Heart right ventricle (tissue), 16 donors: ENCODE measurements around the gene PILRA. TPM values are rescaled to one million over a fixed set of nuclear protein-coding genes. Genes with fewer than 3 reads are reported as not detected.
"Not testable (repeated sequence)": the region's sequence is repeated elsewhere in the genome, so short reads cannot be mapped to it uniquely, and the experiment has no call there.

Experiments used
- ATAC-seq, 8 donors: fragments of 200-7000 bp; cut with Tn5 transposase; one replicate each; pipeline ENCODE4 v1.9.1; 2020; ENCODE audit warnings: mild to moderate bottlenecking in 8 of 8, moderate library complexity in 8 of 8, moderate number of reproducible peaks in 1 of 8
- DNase-seq, 2 donors: peaks; one replicate each; pipeline ENCODE4 v3.0.0-alpha.2; 2020
- H3K27ac ChIP-seq, 10 donors: fragments of 200-600 bp; sonication (generic) in 2 of 10; one replicate each; pipeline versions ENCODE4 v1.5.0 to v1.8.0; 2020 to 2022; ENCODE audit warnings: mild to moderate bottlenecking in 3 of 10
- H3K27me3 ChIP-seq, 7 donors: fragments of 200-600 bp; one replicate each; pipeline ENCODE4 v1.8.0; 2021 to 2022; ENCODE audit warnings: mild to moderate bottlenecking in 2 of 7
- H3K36me3 ChIP-seq, 9 donors: fragments of 200-600 bp; sonication (generic) in 1 of 9; one replicate each; pipeline versions ENCODE4 v1.5.0 to v1.8.0; 2020 to 2022; ENCODE audit warnings: mild to moderate bottlenecking in 2 of 9
- H3K4me1 ChIP-seq, 9 donors: fragments of 200-600 bp; sonication (generic) in 1 of 9; one replicate each; pipeline versions ENCODE4 v1.5.0 to v1.8.0; 2020 to 2022; ENCODE audit warnings: mild to moderate bottlenecking in 4 of 9
- H3K4me3 ChIP-seq, 10 donors: fragments of 200-600 bp; sonication (generic) in 2 of 10; one replicate each; pipeline versions ENCODE4 v1.5.0 to v1.8.0; 2020 to 2022; ENCODE audit warnings: mild to moderate bottlenecking in 7 of 10, moderate library complexity in 2 of 10
- H3K9me3 ChIP-seq, 11 donors: fragments of 200-600 bp in 10 of 11; sonication (generic) in 2 of 11; one replicate each; pipeline versions ENCODE4 v1.5.0 to v1.8.0; 2013 to 2022; ENCODE audit warnings: mild to moderate bottlenecking in 2 of 11, control low read depth in 1 of 11, moderate library complexity in 1 of 11
- WGBS, 2 donors: extraction: QIAGEN DNeasy Blood & Tissue Kit; methylation state at CpG; one replicate each; pipeline ENCODE4 v1.1.7; 2013; ENCODE audit warnings: inconsistent platforms in 1 of 2; 5-methylcytosine and 5-hydroxymethylcytosine counted together
- intact Hi-C, 10 donors: fragments of 100-400 bp; cut with DNase I; formaldehyde crosslinking; loops; one replicate each; pipeline versions ENCODE4 v1.11.1 to v1.14.2; 2022
- polyA plus RNA-seq, 2 donors: library from polyadenylated mRNA; stranded (reverse); fragments of 200-250 nt; gene quantifications; one replicate each; pipeline ENCODE4 v1.2.3, GENCODE V29; 2013
- total RNA-seq, 10 donors: library from RNA; stranded (reverse); fragmentation: NEBNext Ultra II Directional in 3 of 10; extraction: Animal tissue kit (Norgen Biotek cat#: 25700) in 3 of 10; gene quantifications; one replicate each; pipeline versions ENCODE4 v1.2.1 to v1.2.4, GENCODE V29; 2021 to 2023
- TF ChIP-seq, protein P1 (sequence below), 9 donors: fragments of 200-600 bp; sonication (generic) in 2 of 9; IDR thresholded peaks; one replicate each; pipeline versions ENCODE4 v1.5.0 to v1.8.0; 2021 to 2022; ENCODE audit warnings: antibody characterized with exemption in 9 of 9, mild to moderate bottlenecking in 5 of 9, moderate library complexity in 1 of 9
- donor health status: Arrhythmogenic right ventricular cardiomyopathy.
- donor health status: ischemic (EF 13 %, LVEDD 7.1; RV severe dilation, severe dysfunction).
- donor health status: healthy with polysubstance abuse.
- donor health status: DM: no; HTN: yes; CAD: no.
- donor health status: DM: no; HTN: no; CAD: no.
- donor health status: ischemic (EF 25% LVEDD 6.9; RV normal size, moderate dysfunction).
- donor health status: ischemic (EF 25% LVEDD 5.7; RV mildly dilated, moderate dysfunction).
- donor health status: healthy.
- donor health status: DM: yes; HTN: yes; CAD: no.
- donor health status: Ischemic cardiomyopathy.
- donor health status: ischemic (EF 35%, LVEDD 5.7; RV mildly dilated, moderate dysfunction).
- donor health status: nonischemic (EF 11% LVEDD 7.7; RV severe dilation, severe dysfunction).
- donor health status: DM: yes; HTN: yes; CAD: no.
- donor health status: PGD.
- donor health status: ischemic (EF 29% LVEDD 5.4; RV normal size, mild dysfunction).
- donor health status: nonischemic (EF 23%, LVEDD 6.1; RV moderate dilation, normal function).

PILRA gene
- total and polyA plus RNA-seq, 12 donors: 1.1 to 12.4 (median 2.8) TPM

DNA sequence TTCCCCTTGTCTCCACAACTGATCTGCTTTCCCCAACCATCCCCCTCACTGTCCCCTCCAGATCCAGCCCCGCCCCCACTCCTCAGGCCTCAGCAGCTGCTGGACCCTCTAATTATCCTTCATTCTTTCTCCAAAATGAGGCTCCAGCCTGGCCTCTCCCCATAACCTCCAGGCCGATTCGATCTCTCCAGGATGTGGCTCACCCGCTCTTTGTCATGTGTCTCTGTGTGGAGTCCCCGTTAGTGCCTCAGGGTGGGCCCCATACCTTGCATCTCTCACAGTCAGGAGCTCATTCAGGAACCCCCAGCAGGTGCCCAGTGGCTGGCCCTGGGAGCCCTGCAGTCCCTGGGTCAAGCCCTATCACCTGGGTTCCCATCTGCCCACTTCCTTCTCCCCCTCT, 1.3 kb downstream of the PILRA start:
- Histone ChIP-seq H3K4me3 (peak overlapping the region in 1 of 10 donors; percentile 57), H3K27ac (peak overlapping the region in 1 of 10 donors; percentile 95), H3K9me3 (no peaks in the 10 kb centered on the region), H3K4me1 (peaks cover 0 to 65% (median 0%) of the 10 kb centered on the region in 9 donors), H3K27me3 (no peaks in the 10 kb centered on the region), H3K36me3 (peaks cover 0 to 13% (median 0%) of the 10 kb centered on the region in 9 donors)
- TF ChIP-seq, protein P1, sequence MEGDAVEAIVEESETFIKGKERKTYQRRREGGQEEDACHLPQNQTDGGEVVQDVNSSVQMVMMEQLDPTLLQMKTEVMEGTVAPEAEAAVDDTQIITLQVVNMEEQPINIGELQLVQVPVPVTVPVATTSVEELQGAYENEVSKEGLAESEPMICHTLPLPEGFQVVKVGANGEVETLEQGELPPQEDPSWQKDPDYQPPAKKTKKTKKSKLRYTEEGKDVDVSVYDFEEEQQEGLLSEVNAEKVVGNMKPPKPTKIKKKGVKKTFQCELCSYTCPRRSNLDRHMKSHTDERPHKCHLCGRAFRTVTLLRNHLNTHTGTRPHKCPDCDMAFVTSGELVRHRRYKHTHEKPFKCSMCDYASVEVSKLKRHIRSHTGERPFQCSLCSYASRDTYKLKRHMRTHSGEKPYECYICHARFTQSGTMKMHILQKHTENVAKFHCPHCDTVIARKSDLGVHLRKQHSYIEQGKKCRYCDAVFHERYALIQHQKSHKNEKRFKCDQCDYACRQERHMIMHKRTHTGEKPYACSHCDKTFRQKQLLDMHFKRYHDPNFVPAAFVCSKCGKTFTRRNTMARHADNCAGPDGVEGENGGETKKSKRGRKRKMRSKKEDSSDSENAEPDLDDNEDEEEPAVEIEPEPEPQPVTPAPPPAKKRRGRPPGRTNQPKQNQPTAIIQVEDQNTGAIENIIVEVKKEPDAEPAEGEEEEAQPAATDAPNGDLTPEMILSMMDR (IDR thresholded peaks at IDR 0.05): no peak
- DNase-seq (no peak), ATAC-seq (no peak)
- intact Hi-C loops: no loop called here
- 78 to 87% methylated on average over 5 of the region's 5 CpGs for WGBS, 2 donors

DNA sequence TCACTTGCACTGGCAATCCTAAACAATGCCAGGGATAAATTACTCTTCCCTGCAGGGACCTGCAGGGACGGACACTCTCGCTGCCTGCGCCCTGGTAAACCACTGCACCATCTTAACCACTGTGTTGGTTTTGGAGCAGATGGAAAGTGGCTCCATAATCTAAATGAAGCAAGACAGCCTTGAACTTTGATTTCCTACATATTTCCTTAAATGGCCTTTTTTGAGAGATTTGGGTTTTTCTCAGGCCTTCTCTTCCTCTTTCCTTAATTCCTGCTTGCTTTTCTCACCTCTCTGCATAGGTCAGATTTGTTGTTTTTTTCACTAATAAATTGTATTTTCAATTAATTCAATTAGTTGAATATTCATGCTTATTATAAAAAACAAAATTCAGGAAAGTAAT, 2.8 kb downstream of the PILRA start:
- Histone ChIP-seq H3K4me1 (peaks cover 0 to 66% (median 0%) of the 10 kb centered on the region in 9 donors), H3K27ac (peak overlapping the region in 1 of 10 donors; percentile 26), H3K36me3 (peaks cover 0 to 13% (median 0%) of the 10 kb centered on the region in 9 donors), H3K27me3 (no peaks in the 10 kb centered on the region), H3K9me3 (no peaks in the 10 kb centered on the region), H3K4me3 (peak overlapping the region in 1 of 10 donors; percentile 57)
- DNase-seq (no peak), ATAC-seq (no peak)
- 93 to 95% methylated on average over 3 of the region's 3 CpGs for WGBS, 2 donors
- TF ChIP-seq, protein P1 (IDR thresholded peaks at IDR 0.05): no peak
- intact Hi-C loops: no loop called here

GRCh38 chr7:100378114-100378755, 4.9 kb downstream of the PILRA start:
- WGBS, 2 donors: 86 to 95% methylated on average over 4 of the region's 4 CpGs
- H3K4me3 ChIP-seq: no peak overlapping the region
- peak overlapping the region in 1 of 10 donors; percentile 91 for H3K27ac ChIP-seq
- H3K9me3 ChIP-seq: no peaks in the 10 kb centered on the region
- H3K4me1 ChIP-seq: peaks cover 0 to 47% (median 0%) of the 10 kb centered on the region in 9 donors
- intact Hi-C loops: no loop called here
- TF ChIP-seq, protein P1 (IDR thresholded peaks at IDR 0.05): no peak
- ATAC-seq (no peak), DNase-seq (no peak)
- peaks cover 0 to 13% (median 0%) of the 10 kb centered on the region in 9 donors for H3K36me3 ChIP-seq
- H3K27me3 ChIP-seq: no peaks in the 10 kb centered on the region

DNA sequence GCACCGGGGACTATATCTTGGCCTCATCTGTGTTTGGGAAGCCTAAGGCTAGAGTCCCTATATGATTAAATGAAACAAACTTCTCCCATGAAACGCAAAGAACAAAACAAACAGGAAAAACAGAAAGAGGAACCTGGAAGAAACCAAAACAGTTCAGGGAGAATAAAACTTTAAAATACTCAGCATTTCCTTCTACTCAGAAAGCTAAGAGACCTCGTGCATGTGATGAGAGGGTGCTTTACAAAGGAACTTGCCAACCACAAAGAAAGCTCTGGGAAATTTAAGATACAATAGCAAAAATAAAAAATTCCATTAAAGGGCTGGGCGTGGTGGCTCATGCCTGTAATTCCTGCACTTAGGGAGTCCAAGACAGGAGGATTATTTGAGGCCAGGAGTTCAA, 6.9 kb downstream of the PILRA start:
- DNase-seq (no peak), ATAC-seq (peak in 5 of 8 donors; percentile 17 to 53 (median 47))
- peaks cover 0 to 13% (median 0%) of the 10 kb centered on the region in 9 donors for H3K36me3 ChIP-seq
- peak overlapping the region in 4 of 10 donors; percentile 34 to 91 (median 45) for H3K27ac ChIP-seq
- H3K27me3 ChIP-seq: no peaks in the 10 kb centered on the region
- WGBS, 2 donors: 77 to 79% methylated on average over 4 of the region's 4 CpGs
- H3K4me3 ChIP-seq: no peak overlapping the region
- peaks cover 0 to 57% (median 0%) of the 10 kb centered on the region in 9 donors for H3K4me1 ChIP-seq
- no peaks in the 10 kb centered on the region for H3K9me3 ChIP-seq
- TF ChIP-seq, protein P1 (IDR thresholded peaks at IDR 0.05): no peak
- intact Hi-C loops: no loop called here

- not testable (repeated sequence) for H3K27ac ChIP-seq
- H3K4me3 ChIP-seq: peak overlapping the region in 1 of 10 donors; percentile 11
These were observed 8.4 kb downstream of the PILRA start for GRCh38 chr7:100381531-100382233.

DNA sequence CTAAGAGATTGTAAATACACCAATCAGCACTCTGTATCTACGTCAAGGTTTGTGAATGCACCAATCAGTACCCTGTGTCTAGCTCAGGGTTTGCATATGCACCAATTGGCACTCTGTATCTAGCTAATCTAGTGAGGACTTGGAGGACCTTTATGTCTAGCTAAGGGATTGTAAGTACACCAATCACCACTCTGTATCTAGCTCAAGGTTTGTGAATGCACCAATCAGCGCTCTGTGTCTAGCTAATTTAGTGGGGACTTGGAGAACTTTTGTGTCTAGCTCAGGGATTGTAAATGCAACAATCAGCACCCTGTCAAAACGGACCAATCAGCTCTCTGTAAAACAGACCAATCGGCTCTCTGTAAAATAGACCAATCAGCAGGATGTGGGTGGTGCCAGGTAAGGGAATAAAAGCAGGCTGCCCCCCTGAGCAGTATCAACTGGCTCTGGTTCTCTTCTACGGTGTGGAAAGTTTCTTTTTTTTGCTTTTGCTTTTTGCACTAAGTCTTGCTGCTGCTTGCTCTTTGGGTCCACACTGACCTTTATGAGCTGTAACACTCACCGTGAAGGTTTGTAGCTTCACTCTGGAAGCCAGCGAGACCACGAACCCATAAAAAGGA, 9.1 kb downstream of the PILRA start:
- peaks cover 0 to 60% (median 5%) of the 10 kb centered on the region in 9 donors for H3K4me1 ChIP-seq
- 88 to 91% methylated on average over 8 of the region's 8 CpGs for WGBS, 2 donors
- not testable (repeated sequence) for DNase-seq

More at GRCh38 chr7:100381531-100382233, 8.4 kb downstream of the PILRA start:
- 82 to 89% methylated on average over 48 to 49 of the region's 49 CpGs for WGBS, 2 donors
- H3K4me1 ChIP-seq: peaks cover 0 to 55% (median 0%) of the 10 kb centered on the region in 9 donors
- ATAC-seq, intact Hi-C loops, DNase-seq, H3K9me3 ChIP-seq, H3K27me3 ChIP-seq: not testable (repeated sequence)
- peaks cover 0 to 13% (median 0%) of the 10 kb centered on the region in 9 donors for H3K36me3 ChIP-seq

More for the DNA sequence above, 9.1 kb downstream of the PILRA start:
- H3K9me3 ChIP-seq, H3K27me3 ChIP-seq, H3K4me3 ChIP-seq, intact Hi-C loops: not testable (repeated sequence)
- Histone ChIP-seq H3K36me3 (peaks cover 0 to 10% (median 0%) of the 10 kb centered on the region in 9 donors), H3K27ac (peak overlapping the region in 2 of 10 donors; percentile 1 to 61)
- ATAC-seq: peak in 1 of 8 donors; percentile 37
